CD14-positive monocyte (primary cell): ENCODE measurements around the gene SH3BP4. TPM values are rescaled to one million over a fixed set of nuclear protein-coding genes. Genes with fewer than 3 reads are reported as not detected.
A peak's percentile ranks its signal among the peaks of the same experiment; 100 is the strongest.

Experiments
- DNase-seq, 3 donors: peaks; one replicate each; pipeline ENCODE4 v3.0.0-alpha.2; 2011 to 2022
- H2AFZ ChIP-seq: 2 replicates; pipeline ENCODE4 v1.6.0; 2012; ENCODE audit warnings: mild to moderate bottlenecking, low read depth, low read length, inconsistent platforms; ENCODE audit not compliant: insufficient read depth, poor library complexity, severe bottlenecking
- H3K27ac ChIP-seq, 2 donors: 1 replicate in 1 of 2; 2 replicates in 1 of 2; pipeline ENCODE4 v1.5.1; 2012 to 2013; ENCODE audit warnings: low read length in 2 of 2, control low read depth in 1 of 2, inconsistent platforms in 1 of 2, low read depth in 1 of 2, mild to moderate bottlenecking in 1 of 2
- H3K27me3 ChIP-seq, 2 donors: one replicate each; pipeline versions ENCODE4 v1.6.0 to v1.6.1; 2011 to 2013; ENCODE audit warnings: low read length in 2 of 2; ENCODE audit not compliant: control insufficient read depth in 2 of 2, insufficient read depth in 2 of 2
- H3K36me3 ChIP-seq, 2 donors: replicated peaks in 1 of 2; 1 replicate in 1 of 2; 2 replicates in 1 of 2; pipeline versions ENCODE4 v1.5.1 to v1.6.1; 2012 to 2013; ENCODE audit warnings: low read length in 2 of 2, control low read depth in 1 of 2, inconsistent platforms in 1 of 2, mild to moderate bottlenecking in 1 of 2; ENCODE audit not compliant: insufficient read depth in 2 of 2, control insufficient read depth in 1 of 2
- H3K4me1 ChIP-seq, 2 donors: 1 replicate in 1 of 2; 2 replicates in 1 of 2; pipeline versions ENCODE4 v1.5.1 to v1.6.1; 2012 to 2013; ENCODE audit warnings: low read length in 2 of 2, control low read depth in 1 of 2, inconsistent platforms in 1 of 2, mild to moderate bottlenecking in 1 of 2, moderate library complexity in 1 of 2; ENCODE audit not compliant: insufficient read depth in 2 of 2, control insufficient read depth in 1 of 2
- H3K4me2 ChIP-seq: replicated peaks from 2 replicates; pipeline ENCODE3; 2012; ENCODE audit warnings: low read length, moderate library complexity, mild to moderate bottlenecking; ENCODE audit not compliant: poor library complexity, severe bottlenecking; ENCODE audit errors: extremely low read depth
- H3K4me3 ChIP-seq, 3 experiments: fragments of 200-600 bp in 1 of 3; sonication (generic) in 1 of 3; replicated peaks in 1 of 3; 1 replicate in 2 of 3; 2 replicates in 1 of 3; pipeline ENCODE4 v1.5.1; 2011 to 2013; ENCODE audit warnings: low read length in 3 of 3, mild to moderate bottlenecking in 3 of 3, control low read depth in 2 of 3, low read depth in 2 of 3, inconsistent platforms in 1 of 3, moderate library complexity in 1 of 3
- H3K79me2 ChIP-seq: 2 replicates; pipeline ENCODE4 v1.6.0; 2012; ENCODE audit warnings: mild to moderate bottlenecking, control low read depth, inconsistent platforms, low read length, moderate library complexity; ENCODE audit not compliant: insufficient read depth
- H3K9ac ChIP-seq: 2 replicates; pipeline ENCODE4 v1.6.0; 2017; ENCODE audit warnings: low read length, mild to moderate bottlenecking; ENCODE audit not compliant: insufficient read depth, poor library complexity, severe bottlenecking
- H3K9me3 ChIP-seq, 2 donors: replicated peaks in 1 of 2; 1 replicate in 1 of 2; 2 replicates in 1 of 2; pipeline versions ENCODE4 v1.5.1 to v1.6.1; 2012 to 2013; ENCODE audit warnings: low read length in 2 of 2, control low read depth in 1 of 2; ENCODE audit not compliant: control insufficient read depth in 1 of 2, insufficient read depth in 1 of 2
- H4K20me1 ChIP-seq: 2 replicates; pipeline ENCODE4 v1.6.0; 2012; ENCODE audit warnings: mild to moderate bottlenecking, low read length, control low read depth, moderate library complexity; ENCODE audit not compliant: insufficient read depth
- H3K27ac Mint-ChIP-seq, 7 donors: one replicate each; pipeline ENCODE4 v1.8.0; 2020; ENCODE audit warnings: mild to moderate bottlenecking in 7 of 7, mixed read lengths in 7 of 7, moderate library complexity in 6 of 7, inconsistent platforms in 2 of 7
- H3K27me3 Mint-ChIP-seq, 3 donors: one replicate each; pipeline ENCODE4 v1.8.0; 2021 to 2022; ENCODE audit warnings: low read depth in 3 of 3, mild to moderate bottlenecking in 3 of 3, mixed read lengths in 3 of 3, moderate library complexity in 3 of 3, inconsistent platforms in 1 of 3
- H3K36me3 Mint-ChIP-seq, 2 donors: one replicate each; pipeline ENCODE4 v1.8.0; 2020; ENCODE audit warnings: mixed read lengths in 2 of 2, inconsistent platforms in 1 of 2, mild to moderate bottlenecking in 1 of 2
- H3K4me1 Mint-ChIP-seq: one replicate; pipeline ENCODE4 v1.8.0; 2020; ENCODE audit warnings: mild to moderate bottlenecking, mixed read lengths
- H3K4me3 Mint-ChIP-seq, 2 donors: one replicate each; pipeline ENCODE4 v1.8.0; 2020; ENCODE audit warnings: mild to moderate bottlenecking in 2 of 2, mixed read lengths in 2 of 2, moderate library complexity in 1 of 2
- H3K9me3 Mint-ChIP-seq, 7 donors: one replicate each; pipeline ENCODE4 v1.8.0; 2020 to 2022; ENCODE audit warnings: mixed read lengths in 7 of 7, mild to moderate bottlenecking in 6 of 7, moderate library complexity in 6 of 7, inconsistent platforms in 2 of 7
- CTCF ChIP-seq: fragments of 200-600 bp; IDR thresholded peaks from one replicate; pipeline ENCODE4 v1.8.0; 2022; ENCODE audit warnings: antibody characterized with exemption, mild to moderate bottlenecking
- WGBS: methylation state at CpG from one replicate; pipeline ENCODE4 v1.1.5; 2013; ENCODE audit warnings: missing lambda C conversion rate; ENCODE audit not compliant: insufficient coverage; 5-methylcytosine and 5-hydroxymethylcytosine counted together
- intact Hi-C, 2 donors: fragments of 100-400 bp; cut with micrococcal nuclease; formaldehyde crosslinking; loops; one replicate each; pipeline versions ENCODE4 v1.15.0 to v1.15.1; 2023
- polyA plus RNA-seq, 3 donors: library from polyadenylated mRNA; depleted of rRNA in 1 of 3; unstranded in 2 of 3; stranded (reverse) in 1 of 3; fragments of 300-500 nt in 2 of 3; fragments of >200 nt in 1 of 3; fragmentation: Illumina TruSeq in 2 of 3; gene quantifications; 1 replicate in 2 of 3; 2 replicates in 1 of 3; pipeline ENCODE4 v1.2.3, GENCODE V29; 2012 to 2021

SH3BP4 gene
- polyA plus RNA-seq, 3 donors = 0.66 to 1.6 (median 1.3) TPM

- no peak overlapping the region for H3K4me3 ChIP-seq
- intact Hi-C loops = no loop called here
- no peaks in the 10 kb centered on the region for H3K27me3 ChIP-seq
- H3K9me3 Mint-ChIP-seq = peaks cover 0 to 11% (median 5%) of the 10 kb centered on the region in 7 donors
- peaks cover 0 to 3% of the 10 kb centered on the region in 2 donors for H3K9me3 ChIP-seq
- H3K27ac ChIP-seq = no peak overlapping the region
- H3K4me3 Mint-ChIP-seq = no peak overlapping the region
- H3K4me1 ChIP-seq = peaks cover 4 to 18% of the 10 kb centered on the region in 2 donors
- H3K4me2 ChIP-seq = no peak overlapping the region
- no peak overlapping the region for H2AFZ ChIP-seq
- H3K36me3 Mint-ChIP-seq = no peaks in the 10 kb centered on the region
- H3K36me3 ChIP-seq = no peaks in the 10 kb centered on the region
- 87% methylated on average over 4 of the region's 5 CpGs for WGBS
- H3K27ac Mint-ChIP-seq = no peak overlapping the region
- DNase-seq = no peak
- H3K27me3 Mint-ChIP-seq = peaks cover 0 to 8% (median 3%) of the 10 kb centered on the region in 3 donors
- TF ChIP-seq CTCF = no peak
- H3K4me1 Mint-ChIP-seq = peaks cover 13% of the 10 kb centered on the region
- no peaks in the 10 kb centered on the region for H3K79me2 ChIP-seq
- H3K9ac ChIP-seq = no peak overlapping the region
- H4K20me1 ChIP-seq = no peaks in the 10 kb centered on the region
These were observed 53.2 kb downstream of the SH3BP4 start for GRCh38 chr2:235005023-235005422.

- Histone ChIP-seq H3K4me3 (no peak overlapping the region), H3K79me2 (no peaks in the 10 kb centered on the region), H3K4me1 (peaks cover 0 to 12% of the 10 kb centered on the region in 2 donors), H3K9me3 (peaks cover 0 to 6% of the 10 kb centered on the region in 2 donors), H3K27ac (no peak overlapping the region), H4K20me1 (no peaks in the 10 kb centered on the region), H3K27me3 (no peaks in the 10 kb centered on the region), H2AFZ (no peak overlapping the region), H3K4me2 (no peak overlapping the region), H3K9ac (no peak overlapping the region), H3K36me3 (no peaks in the 10 kb centered on the region)
- H3K36me3 Mint-ChIP-seq = no peaks in the 10 kb centered on the region
- intact Hi-C loops = no loop called here
- H3K27ac Mint-ChIP-seq = peak overlapping the region in 1 of 7 donors; percentile 39
- 85% methylated on average over 15 of the region's 20 CpGs for WGBS
- H3K4me3 Mint-ChIP-seq = no peak overlapping the region
- H3K9me3 Mint-ChIP-seq = peaks cover under 1 to 16% (median 7%) of the 10 kb centered on the region in 7 donors
- no peak for DNase-seq
- no peak for TF ChIP-seq CTCF
- peaks cover 8% of the 10 kb centered on the region for H3K4me1 Mint-ChIP-seq
- peaks cover 0 to 8% (median 3%) of the 10 kb centered on the region in 3 donors for H3K27me3 Mint-ChIP-seq
These were observed 53.9 kb downstream of the SH3BP4 start for GRCh38 chr2:235005603-235006259.
